Islet of Langerhans (tissue), 1 donor: ENCODE data around the gene GTSE1.

Experiments
- FAIRE-seq: peaks from one replicate; lab custom pipeline; 2011; peaks lifted over from hg19 to GRCh38; lab: Jason Lieb, UNC

GTSE1 gene

DNA sequence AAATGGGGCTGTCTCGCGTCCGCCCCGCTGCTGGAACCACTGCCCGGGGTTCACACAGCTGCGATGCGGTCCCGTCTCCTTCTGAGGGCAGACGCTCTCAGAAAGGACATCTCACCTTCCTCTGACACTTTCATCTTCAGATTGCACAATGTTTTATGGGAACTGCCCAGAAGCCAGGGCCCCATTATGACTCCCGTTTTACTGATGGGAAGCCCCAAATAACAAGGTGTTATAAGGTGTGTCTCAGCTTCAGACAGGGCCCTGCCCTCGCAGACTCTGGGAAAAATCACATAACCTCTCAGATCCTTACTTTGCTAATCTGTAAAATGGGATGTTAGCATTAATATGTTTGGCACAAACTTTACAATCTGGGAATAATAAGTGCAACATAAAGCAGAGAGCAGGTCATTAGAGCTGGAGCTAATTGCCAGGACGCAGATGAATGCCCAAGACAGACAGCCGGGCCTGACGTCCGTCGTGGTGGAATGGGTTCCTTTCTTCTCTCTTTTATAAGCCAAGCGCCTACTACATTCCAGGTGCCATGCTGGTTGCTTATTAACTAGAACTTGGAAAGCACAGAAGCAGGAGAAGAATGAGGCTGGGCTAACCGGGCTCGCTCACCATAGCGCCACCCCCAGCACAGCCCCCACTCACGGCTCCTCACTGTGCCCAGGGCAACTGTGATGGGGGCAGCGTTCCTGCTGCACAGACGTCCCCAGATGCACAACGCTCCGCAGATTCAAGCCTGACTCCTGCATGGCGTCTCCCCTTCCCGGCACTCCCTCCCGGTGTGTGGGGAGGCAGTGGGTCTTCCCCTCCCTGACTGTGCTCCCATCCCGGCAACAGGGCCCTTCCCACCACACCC is 82.6 kb downstream of the GTSE1 start:
- no peak for FAIRE-seq

DNA sequence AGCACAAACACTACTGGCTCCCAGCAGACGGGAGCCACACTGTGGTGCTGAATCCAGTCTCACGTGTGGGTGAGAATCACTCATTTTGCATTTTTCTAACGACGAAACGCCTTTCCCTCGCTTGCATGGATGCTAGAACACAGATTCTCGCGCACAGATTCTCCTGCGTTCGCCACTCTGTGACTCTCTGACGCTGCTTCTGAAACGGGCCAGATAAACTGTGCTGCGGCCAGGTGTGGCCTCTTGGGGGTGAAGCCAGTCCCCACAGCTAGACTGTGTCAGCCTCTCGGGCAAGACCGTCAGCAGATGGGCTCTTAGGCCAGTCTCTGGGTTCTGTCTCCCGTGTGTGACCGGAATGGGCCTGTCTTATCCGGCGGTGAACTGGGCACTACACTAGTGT is 83.4 kb downstream of the GTSE1 start:
- no peak for FAIRE-seq
